Endodermal cell (in vitro differentiated cells): ENCODE results near the gene MRPS10. TPM values are rescaled to one million over a fixed set of nuclear protein-coding genes. Genes with fewer than 3 reads are reported as not detected.

Source experiments
- DNase-seq: peaks from one replicate; pipeline ENCODE4 v3.0.0-alpha.2; 2017
- H3K27ac ChIP-seq: 2 replicates; pipeline ENCODE4 v1.5.1; 2013; ENCODE audit warnings: mild to moderate bottlenecking, low read depth, low read length, moderate library complexity
- H3K27me3 ChIP-seq: 2 replicates; pipeline ENCODE4 v1.6.1; 2013; ENCODE audit warnings: mild to moderate bottlenecking, low read length, moderate library complexity; ENCODE audit not compliant: insufficient read depth, control insufficient read depth, poor library complexity, severe bottlenecking
- H3K36me3 ChIP-seq: 2 replicates; pipeline ENCODE4 v1.7.0; 2013; ENCODE audit warnings: mild to moderate bottlenecking, low read length, moderate library complexity; ENCODE audit not compliant: control insufficient read depth, insufficient read depth
- H3K4me1 ChIP-seq: one replicate; pipeline ENCODE4 v1.7.0; 2013; ENCODE audit warnings: low read length; ENCODE audit not compliant: control insufficient read depth, insufficient read depth
- H3K4me3 ChIP-seq: 2 replicates; pipeline ENCODE4 v1.5.1; 2013; ENCODE audit warnings: mild to moderate bottlenecking, low read length, moderate library complexity
- H3K9ac ChIP-seq: 2 replicates; pipeline ENCODE4 v1.6.1; 2013; ENCODE audit warnings: mild to moderate bottlenecking, low read length, moderate library complexity; ENCODE audit not compliant: poor library complexity, severe bottlenecking; ENCODE audit errors: extremely low read depth
- H3K9me3 ChIP-seq: 2 replicates; pipeline ENCODE4 v1.6.1; 2013; ENCODE audit warnings: mild to moderate bottlenecking, low read length, moderate library complexity; ENCODE audit not compliant: control insufficient read depth
- H3K27ac Mint-ChIP-seq: 2 replicates; pipeline ENCODE4 v1.8.0; 2020; ENCODE audit warnings: mixed read lengths
- H3K27me3 Mint-ChIP-seq: 2 replicates; pipeline ENCODE4 v1.8.0; 2021; ENCODE audit warnings: mild to moderate bottlenecking, mixed read lengths; ENCODE audit not compliant: insufficient read depth
- H3K36me3 Mint-ChIP-seq: 2 replicates; pipeline ENCODE4 v1.8.0; 2020; ENCODE audit warnings: low read depth, mixed read lengths
- H3K4me1 Mint-ChIP-seq: 2 replicates; pipeline ENCODE4 v1.8.0; 2020; ENCODE audit warnings: mixed read lengths
- H3K4me3 Mint-ChIP-seq: 2 replicates; pipeline ENCODE4 v1.8.0; 2020; ENCODE audit warnings: mild to moderate bottlenecking, moderate library complexity, mixed read lengths
- H3K9me3 Mint-ChIP-seq: 2 replicates; pipeline ENCODE4 v1.8.0; 2020; ENCODE audit warnings: mild to moderate bottlenecking, mixed read lengths
- WGBS, 2 experiments: methylation state at CpG; one replicate each; pipeline versions ENCODE4 v1.1.5 to v1.1.7; 2013; ENCODE audit warnings: missing lambda C conversion rate in 2 of 2, mixed read lengths in 1 of 2; ENCODE audit not compliant: insufficient coverage in 1 of 2, insufficient read length in 1 of 2; 5-methylcytosine and 5-hydroxymethylcytosine counted together
- total RNA-seq, 2 donors: library from RNA; stranded (reverse); fragmentation: NEBNext Ultra II Directional in 1 of 2; extraction: Animal tissue kit (Norgen Biotek cat#: 25700) in 1 of 2; gene quantifications; 2 replicates in 1 of 2; 3 replicates in 1 of 2; pipeline ENCODE4 v1.2.1, GENCODE V29; 2021
- TF ChIP-seq, protein P1 (sequence below): fragments of 200-600 bp; sonication (generic); conservative IDR thresholded peaks from 2 replicates; pipeline ENCODE4 v1.5.0; 2021; ENCODE audit warnings: antibody characterized with exemption, mild to moderate bottlenecking

Gene MRPS10
- total RNA-seq, 2 donors from 2014 or later: 33.4 to 39.6 TPM

DNA sequence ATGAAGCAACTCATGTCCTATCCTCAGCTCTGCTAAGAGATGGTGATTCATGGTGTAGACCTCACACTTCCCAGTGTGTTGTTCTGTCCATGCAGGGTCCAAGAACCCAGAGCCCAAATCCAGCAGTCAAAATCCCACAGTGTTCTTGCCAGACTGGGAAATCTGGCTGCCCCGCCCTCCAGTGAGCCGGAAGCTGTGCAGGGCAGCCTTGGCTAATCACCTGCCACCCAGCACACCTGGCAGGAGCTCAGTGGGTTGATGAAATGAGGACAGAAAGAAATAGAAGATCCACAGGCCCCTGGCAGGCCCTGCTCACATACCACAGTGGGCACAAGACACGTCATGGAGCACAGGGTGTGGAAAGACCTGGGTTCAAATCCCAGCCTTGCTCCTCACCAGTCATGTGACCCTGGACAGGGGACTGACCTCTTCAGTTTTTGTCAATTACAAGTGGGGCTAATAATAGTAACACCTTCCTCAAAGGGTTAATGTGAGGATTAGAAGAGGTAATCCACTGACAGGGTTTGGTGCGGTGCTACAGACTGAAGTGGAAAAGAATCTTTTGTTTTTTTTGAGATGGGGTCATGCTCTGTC is 58.1 kb downstream of the MRPS10 start:
- Histone ChIP-seq H3K4me1 (no peaks in the 10 kb centered on the region), H3K27ac (no peak overlapping the region), H3K9me3 (no peaks in the 10 kb centered on the region), H3K36me3 (no peaks in the 10 kb centered on the region), H3K4me3 (no peak overlapping the region), H3K9ac (no peak overlapping the region), H3K27me3 (no peaks in the 10 kb centered on the region)
- Mint-ChIP-seq H3K4me1 (peaks cover 7% of the 10 kb centered on the region), H3K36me3 (no peaks in the 10 kb centered on the region), H3K27me3 (peaks cover 19% of the 10 kb centered on the region), H3K4me3 (no peak overlapping the region), H3K27ac (no peak overlapping the region), H3K9me3 (no peaks in the 10 kb centered on the region)
- WGBS, 2 experiments: 85 to 86% methylated on average over 4 of the region's 4 CpGs
- TF ChIP-seq, protein P1, sequence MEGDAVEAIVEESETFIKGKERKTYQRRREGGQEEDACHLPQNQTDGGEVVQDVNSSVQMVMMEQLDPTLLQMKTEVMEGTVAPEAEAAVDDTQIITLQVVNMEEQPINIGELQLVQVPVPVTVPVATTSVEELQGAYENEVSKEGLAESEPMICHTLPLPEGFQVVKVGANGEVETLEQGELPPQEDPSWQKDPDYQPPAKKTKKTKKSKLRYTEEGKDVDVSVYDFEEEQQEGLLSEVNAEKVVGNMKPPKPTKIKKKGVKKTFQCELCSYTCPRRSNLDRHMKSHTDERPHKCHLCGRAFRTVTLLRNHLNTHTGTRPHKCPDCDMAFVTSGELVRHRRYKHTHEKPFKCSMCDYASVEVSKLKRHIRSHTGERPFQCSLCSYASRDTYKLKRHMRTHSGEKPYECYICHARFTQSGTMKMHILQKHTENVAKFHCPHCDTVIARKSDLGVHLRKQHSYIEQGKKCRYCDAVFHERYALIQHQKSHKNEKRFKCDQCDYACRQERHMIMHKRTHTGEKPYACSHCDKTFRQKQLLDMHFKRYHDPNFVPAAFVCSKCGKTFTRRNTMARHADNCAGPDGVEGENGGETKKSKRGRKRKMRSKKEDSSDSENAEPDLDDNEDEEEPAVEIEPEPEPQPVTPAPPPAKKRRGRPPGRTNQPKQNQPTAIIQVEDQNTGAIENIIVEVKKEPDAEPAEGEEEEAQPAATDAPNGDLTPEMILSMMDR: no peak
- DNase-seq: no peak

DNA sequence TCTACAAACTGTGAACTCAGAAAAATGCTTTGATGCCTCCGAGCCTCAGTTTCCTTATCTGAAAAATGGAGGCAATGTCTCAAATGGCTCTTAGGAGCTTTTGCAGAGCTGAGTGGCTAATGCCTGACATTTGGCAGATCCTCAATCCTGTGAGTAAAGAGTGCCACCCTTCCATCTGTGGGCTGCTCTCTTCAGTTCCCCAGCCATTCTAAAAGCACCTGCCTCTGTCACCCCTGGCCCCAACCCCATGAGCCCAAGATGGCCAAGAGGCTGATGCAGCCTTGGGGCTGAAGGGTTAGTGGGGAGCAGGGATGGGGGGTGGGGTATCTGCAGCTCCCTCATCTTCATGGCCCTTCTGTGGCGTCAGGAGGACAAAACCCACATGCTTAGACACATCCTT is 59.0 kb downstream of the MRPS10 start:
- no peaks in the 10 kb centered on the region for H3K4me1 ChIP-seq
- DNase-seq: no peak
- no peaks in the 10 kb centered on the region for H3K9me3 ChIP-seq
- Mint-ChIP-seq H3K4me3 (no peak overlapping the region), H3K27ac (no peak overlapping the region), H3K36me3 (no peaks in the 10 kb centered on the region), H3K4me1 (peaks cover 7% of the 10 kb centered on the region), H3K9me3 (no peaks in the 10 kb centered on the region), H3K27me3 (peaks cover 24% of the 10 kb centered on the region)
- no peak overlapping the region for H3K27ac ChIP-seq
- H3K36me3 ChIP-seq: no peaks in the 10 kb centered on the region
- no peak overlapping the region for H3K4me3 ChIP-seq
- H3K27me3 ChIP-seq: no peaks in the 10 kb centered on the region
- TF ChIP-seq, protein P1: no peak
- 86 to 100% methylated on average over 1 to 2 of the region's 2 CpGs for WGBS, 2 experiments
- no peak overlapping the region for H3K9ac ChIP-seq

DNA sequence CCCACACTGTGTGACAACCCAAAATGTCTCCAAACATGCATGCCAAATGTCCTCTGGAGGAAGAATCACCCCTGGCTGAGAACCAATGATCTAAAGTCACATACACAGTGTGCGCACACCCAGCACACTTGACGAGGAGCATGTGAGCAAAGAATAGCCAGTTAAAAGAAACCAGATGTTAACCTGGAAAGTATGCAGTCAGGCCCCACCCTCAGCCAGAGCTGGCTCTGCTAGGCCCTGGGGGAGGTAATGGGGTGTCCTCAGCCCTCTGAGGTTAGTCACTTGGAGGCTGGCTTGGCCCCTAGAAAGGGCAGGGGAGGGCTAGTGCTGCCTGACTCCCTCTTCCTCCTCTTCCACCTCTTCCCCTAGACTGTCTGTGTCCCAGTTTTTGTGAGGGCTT is 59.6 kb downstream of the MRPS10 start:
- Histone ChIP-seq H3K4me3 (no peak overlapping the region), H3K27me3 (no peaks in the 10 kb centered on the region), H3K36me3 (no peaks in the 10 kb centered on the region), H3K4me1 (no peaks in the 10 kb centered on the region), H3K9ac (no peak overlapping the region), H3K27ac (no peak overlapping the region), H3K9me3 (no peaks in the 10 kb centered on the region)
- 88 to 93% methylated on average over 2 of the region's 2 CpGs for WGBS, 2 experiments
- no peak overlapping the region for H3K4me3 Mint-ChIP-seq
- no peaks in the 10 kb centered on the region for H3K9me3 Mint-ChIP-seq
- peaks cover 24% of the 10 kb centered on the region for H3K27me3 Mint-ChIP-seq
- H3K36me3 Mint-ChIP-seq: no peaks in the 10 kb centered on the region
- DNase-seq: no peak
- peaks cover 7% of the 10 kb centered on the region for H3K4me1 Mint-ChIP-seq
- H3K27ac Mint-ChIP-seq: no peak overlapping the region
- TF ChIP-seq, protein P1: no peak

Other genes with a start within 250 kb of the MRPS10 start
- gene TAF8, start 167.3 kb downstream of the MRPS10 start, total RNA-seq: 10 to 100 TPM; 27.9 to 31.0 TPM
- 10 to 100 TPM; 23.4 to 24.4 TPM for gene C6orf132, start 75.2 kb downstream of the MRPS10 start, total RNA-seq
- gene GUCA1A, start 44.5 kb downstream of the MRPS10 start, total RNA-seq: 1 to 10 TPM; 3.9 to 4.4 TPM
- gene GUCA1B, start 22.9 kb downstream of the MRPS10 start, total RNA-seq: 1 to 10 TPM in 1 of 2 donors, under 1 TPM in 1; 0.33 to 3.1 TPM
- 1 to 10 TPM; 4.7 to 5.3 TPM for gene TRERF1, start 234.1 kb upstream of the MRPS10 start, total RNA-seq